IPS-18c (cell line): Measurements from ENCODE around the gene HECW1.
"Not testable (repeated sequence)": the region's sequence is repeated elsewhere in the genome, so short reads cannot be mapped to it uniquely, and the experiment has no call there.

ENCODE experiments used
- H3K4me3 ChIP-seq: 2 replicates; pipeline ENCODE4 v1.7.0; 2013; ENCODE audit warnings: low read depth, mild to moderate bottlenecking, low read length, moderate library complexity; ENCODE audit not compliant: insufficient read depth
- H3K9me3 ChIP-seq: one replicate; pipeline ENCODE4 v1.6.1; 2013; ENCODE audit warnings: mild to moderate bottlenecking, low read length, moderate library complexity; ENCODE audit not compliant: control insufficient read depth, insufficient read depth

Gene HECW1

DNA sequence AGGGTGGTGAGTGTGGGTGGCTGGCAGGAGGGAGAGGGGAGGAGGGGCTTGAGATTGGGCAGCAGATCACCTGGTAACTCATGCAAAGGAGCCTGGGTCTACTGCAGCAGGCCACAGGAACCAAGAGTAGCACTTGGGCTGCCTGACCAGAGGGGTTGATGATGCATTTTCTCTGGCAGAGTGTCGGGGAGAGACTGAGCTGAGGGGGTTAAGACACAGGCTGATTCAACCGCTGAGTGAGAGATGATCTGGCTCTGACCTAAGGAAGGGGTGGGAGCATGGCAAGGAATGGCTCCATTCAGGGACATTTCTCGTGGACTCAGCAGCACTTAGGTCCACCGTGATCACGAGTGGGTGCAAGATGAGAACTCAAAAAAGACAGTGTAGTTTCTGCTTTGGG is 355.0 kb downstream of the HECW1 start:
- Histone ChIP-seq H3K4me3 (no peak overlapping the region), H3K9me3 (no peaks in the 10 kb centered on the region)

DNA sequence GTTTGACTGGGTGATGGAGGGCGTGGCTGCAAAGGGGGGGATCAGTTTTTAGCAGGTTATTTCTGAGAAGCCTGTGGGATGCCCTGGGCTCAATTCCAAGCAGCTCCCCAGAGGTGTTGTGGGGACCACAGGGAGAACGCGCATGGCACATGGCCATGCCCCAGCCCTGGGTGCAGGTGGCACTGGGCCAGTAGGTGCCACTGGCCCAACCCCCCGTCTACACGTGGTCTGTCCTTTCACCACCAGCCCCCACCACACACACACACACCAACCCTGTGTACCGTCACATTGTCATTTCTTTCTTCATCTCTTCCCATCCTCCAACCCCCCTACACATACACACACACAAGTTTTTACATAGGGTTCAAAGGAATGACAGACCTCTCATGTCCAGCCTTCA is 355.4 kb downstream of the HECW1 start:
- H3K9me3 ChIP-seq: no peaks in the 10 kb centered on the region
- H3K4me3 ChIP-seq: no peak overlapping the region

DNA sequence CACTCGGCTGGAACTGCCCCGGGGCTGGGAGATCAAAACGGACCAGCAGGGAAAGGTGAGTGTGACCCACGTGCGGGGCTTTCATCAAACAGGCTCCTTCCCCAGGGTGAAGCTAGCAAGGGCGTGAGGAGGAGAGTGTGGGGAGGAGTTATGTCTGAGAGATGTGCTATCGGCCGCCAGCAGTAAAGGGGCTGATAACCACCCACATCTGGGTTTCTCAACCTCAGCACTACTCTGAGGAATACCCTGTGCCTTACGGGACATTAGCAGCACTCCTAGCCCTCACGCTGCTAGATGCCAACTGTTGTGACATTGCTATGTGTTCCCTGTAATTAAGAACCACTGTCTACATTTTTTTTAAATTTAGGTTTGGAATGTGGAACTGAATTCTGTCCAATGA is 356.6 kb downstream of the HECW1 start:
- H3K9me3 ChIP-seq: no peaks in the 10 kb centered on the region
- H3K4me3 ChIP-seq: no peak overlapping the region

DNA sequence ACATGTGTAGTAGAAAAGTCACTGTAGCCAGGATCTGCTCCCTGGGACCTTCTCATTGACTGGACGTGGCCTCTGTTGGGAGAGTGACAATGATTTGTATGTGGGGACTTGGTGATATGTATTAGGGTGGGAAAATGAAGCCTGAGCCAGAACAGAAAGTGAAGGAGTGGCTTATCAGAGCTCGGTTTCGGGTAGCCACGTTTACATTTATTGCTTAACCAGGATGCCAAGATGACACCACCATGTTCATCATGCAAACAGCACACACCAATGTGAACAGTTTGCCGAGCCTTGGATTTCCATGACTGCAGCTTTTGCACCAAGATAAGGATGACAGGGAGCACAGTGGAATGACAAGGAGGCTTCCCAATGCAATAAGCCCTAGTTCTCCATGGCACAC is 357.7 kb downstream of the HECW1 start:
- Histone ChIP-seq H3K9me3 (no peaks in the 10 kb centered on the region), H3K4me3 (no peak overlapping the region)

DNA sequence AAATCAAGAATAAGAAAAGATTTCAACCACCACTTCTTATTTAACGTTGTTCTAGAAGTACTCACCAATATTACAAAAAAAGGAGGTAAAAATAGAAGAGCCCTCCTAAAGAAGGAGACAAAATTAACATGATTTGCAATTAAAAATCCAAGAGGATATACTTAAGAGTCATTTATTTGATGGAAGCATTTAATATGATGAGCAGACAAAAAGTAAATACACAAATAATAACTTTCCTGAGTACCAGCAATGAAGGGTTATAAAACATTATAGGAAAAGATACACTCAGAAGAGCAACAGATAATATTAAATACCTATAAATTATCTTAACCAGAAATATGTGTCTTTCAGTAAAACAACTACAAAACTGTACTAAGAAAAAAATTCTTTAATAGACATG is 363.5 kb downstream of the HECW1 start:
- Histone ChIP-seq H3K4me3 (no peak overlapping the region), H3K9me3 (no peaks in the 10 kb centered on the region)

DNA sequence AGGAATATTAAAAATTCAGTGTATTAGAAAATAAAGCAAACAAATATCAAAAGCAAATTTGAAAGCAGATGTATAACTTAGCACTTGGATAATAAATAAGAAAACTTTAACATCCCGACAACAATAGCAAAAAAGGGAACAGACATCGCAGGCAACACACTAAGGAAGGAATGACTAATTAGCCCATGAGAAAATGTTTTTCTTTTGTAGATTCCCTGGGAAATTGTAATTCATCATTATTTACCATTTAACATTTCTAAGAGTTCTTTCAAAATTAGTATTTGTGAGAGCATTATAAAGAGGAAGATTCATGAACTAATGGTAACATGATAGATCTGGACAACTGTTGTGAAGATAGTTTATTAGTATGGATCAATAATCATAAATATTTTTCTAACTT is 364.4 kb downstream of the HECW1 start:
- Histone ChIP-seq H3K4me3 (no peak overlapping the region), H3K9me3 (no peaks in the 10 kb centered on the region)

DNA sequence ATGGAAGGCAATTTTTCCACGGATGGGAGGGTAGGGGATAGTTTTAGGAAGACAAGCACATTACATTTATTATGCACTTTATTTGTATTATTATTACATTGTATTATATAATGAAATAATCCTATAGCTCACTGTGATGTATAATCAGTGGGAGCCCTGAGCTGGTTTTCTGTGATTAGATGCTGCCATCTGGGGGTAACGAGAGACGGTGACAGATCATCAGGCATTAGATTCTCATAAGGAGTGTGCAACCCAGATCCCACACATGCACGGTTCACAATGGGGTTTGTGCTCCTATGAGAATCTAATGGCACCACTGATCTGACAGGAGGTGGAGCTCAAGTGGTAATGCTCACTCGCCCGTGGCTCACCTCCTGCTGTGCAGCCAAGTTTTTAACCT is 366.6 kb downstream of the HECW1 start:
- H3K9me3 ChIP-seq: no peaks in the 10 kb centered on the region
- no peak overlapping the region for H3K4me3 ChIP-seq

DNA sequence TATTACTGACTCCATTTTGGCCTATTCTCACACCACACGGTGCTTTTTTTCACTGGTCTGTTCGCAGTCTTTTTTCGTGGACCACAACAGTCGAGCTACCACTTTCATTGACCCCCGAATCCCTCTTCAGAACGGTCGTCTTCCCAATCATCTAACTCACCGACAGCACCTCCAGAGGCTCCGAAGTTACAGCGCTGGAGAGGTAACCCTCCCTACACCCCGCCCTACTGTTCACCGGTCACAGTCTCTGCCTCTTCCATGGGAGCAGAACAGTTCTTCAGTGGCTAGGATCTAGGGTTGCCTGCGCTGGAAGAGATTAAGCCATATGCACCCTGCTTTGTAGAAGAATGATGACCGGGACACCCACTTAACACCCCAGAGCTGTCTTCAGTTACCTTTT is 367.1 kb downstream of the HECW1 start:
- no peaks in the 10 kb centered on the region for H3K9me3 ChIP-seq
- H3K4me3 ChIP-seq: no peak overlapping the region

DNA sequence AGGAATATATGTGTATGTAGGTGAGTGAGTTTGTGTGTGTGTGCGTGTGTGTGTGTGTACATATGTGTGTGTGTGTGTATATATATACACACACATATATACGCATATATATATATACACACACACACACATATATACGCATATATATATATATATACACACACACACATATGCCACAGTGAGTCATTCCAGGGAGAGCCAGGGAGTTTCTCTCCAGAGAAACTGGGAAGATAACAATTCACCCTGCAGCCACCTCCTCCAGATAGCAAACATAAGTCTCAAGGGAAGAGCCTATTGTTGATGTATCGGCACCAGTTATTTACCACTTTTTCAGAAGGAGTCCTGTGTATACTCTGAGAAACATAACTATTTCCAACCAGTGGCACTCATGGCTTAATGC is 368.1 kb downstream of the HECW1 start:
- H3K4me3 ChIP-seq: no peak overlapping the region
- no peaks in the 10 kb centered on the region for H3K9me3 ChIP-seq

DNA sequence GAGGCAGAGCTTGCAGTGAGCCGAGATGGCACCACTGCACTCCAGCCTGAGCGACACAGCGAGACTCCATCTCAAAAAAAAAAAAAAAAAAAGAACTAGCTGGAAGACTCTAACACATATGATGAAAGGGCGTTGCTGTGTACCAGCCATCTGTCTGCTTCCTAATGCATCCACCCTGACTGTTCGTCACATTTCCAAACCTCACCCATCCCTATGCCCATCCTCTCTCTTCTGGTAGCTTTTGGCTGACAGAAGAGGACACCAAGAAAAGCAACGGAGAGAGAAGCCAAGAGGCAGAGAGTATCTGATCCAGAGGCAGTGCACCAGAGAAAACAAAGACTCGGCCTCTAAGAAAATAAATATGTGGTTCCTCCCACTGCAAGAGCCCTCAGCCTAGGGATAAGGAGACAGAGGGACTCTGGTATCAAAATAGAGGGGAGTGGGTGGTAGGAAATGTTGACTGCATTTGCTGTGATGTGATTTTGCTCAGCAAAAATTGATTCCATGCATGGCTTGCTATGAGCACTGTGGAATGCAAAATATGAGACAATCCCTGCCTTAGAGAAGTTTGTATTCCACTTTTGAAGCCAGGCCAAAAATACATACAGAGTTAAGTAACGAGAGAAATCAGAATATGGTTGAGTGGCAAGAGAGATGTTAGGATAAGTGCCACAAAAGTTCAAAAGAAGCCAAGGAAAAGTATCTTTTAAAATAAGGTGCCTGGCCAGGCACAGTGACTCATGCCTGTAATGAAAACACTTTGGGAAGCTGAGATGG is 369.6 kb downstream of the HECW1 start:
- Histone ChIP-seq H3K9me3 (no peaks in the 10 kb centered on the region), H3K4me3 (no peak overlapping the region)

DNA sequence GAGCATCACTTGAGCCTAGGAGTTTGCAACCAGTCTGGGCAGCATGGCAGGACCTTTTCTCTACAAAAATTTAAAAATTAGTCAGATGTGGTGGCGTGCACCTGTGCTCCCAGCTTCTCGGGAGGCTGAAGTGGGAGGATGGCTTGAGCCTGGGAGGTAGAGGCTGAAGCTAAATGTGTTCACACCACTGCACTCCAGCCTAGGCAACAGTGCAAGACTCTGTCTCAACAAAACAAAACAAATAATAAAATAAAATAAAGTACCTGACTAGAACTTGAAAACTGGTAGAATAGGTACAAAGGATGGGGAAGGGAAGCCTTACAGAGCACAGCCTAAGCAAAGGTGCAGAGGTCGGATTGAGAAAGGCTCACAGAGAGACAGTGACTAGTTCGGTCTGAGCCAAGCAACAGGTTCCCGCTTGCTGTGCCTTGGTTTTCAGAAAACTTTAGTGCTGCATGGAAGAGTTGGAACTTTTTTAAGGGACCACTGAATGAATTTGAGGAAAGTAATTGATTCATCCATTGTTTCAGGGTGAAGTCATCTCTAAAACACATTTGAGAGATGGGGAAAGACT is 370.3 kb downstream of the HECW1 start:
- Histone ChIP-seq H3K4me3 (no peak overlapping the region), H3K9me3 (no peaks in the 10 kb centered on the region)

DNA sequence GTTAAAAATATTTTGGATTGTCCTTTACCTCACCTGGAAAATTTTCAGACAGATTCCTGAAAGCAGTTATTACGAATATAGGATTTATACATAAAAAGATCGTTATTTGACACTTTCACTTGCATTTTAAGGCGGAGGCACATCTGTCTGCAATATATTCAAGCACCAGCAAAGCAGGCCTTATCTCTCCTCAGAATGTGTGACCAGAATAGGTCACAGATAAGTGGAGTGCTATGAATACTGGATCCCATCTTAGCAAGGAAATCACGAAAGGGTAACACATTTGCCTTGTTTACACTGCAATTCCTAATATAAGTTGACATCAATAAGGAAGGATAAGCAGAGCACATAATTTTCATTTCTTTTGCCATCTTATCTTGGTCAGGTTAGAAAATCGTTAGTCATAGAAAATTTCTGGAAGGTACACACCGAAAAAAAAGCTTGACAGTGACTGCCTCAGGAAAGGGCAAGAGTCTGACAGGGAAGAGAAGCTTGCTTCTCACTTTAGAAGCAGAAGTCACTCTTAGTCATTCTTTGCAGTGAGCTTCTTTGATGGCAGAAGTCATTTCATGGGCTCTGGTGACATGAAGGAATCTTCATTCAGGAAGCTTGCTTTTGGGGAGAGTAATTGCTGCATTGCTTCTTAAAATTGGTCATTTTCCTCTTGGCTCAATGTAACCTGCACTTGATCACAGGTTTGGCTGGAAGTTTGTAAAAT is 372.4 kb downstream of the HECW1 start:
- H3K4me3 ChIP-seq: no peak overlapping the region

DNA sequence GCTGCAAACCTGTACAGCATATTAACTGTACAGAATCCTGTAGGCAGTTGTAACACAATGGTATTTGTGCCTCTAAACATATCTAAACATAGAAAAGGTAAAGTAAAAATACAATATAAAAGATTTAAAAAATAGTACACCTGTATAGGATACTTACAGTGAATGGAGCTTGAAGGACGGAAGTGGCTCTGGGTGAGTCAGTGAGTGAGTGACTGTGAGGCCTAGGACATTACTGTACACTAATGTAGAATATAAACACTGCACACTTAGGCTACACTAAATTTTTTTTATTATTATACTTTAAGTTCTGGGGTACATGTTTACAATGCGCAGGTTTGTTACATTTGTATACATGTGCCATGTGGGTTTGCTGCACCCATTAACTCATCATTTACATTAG is 373.1 kb downstream of the HECW1 start:
- H3K4me3 ChIP-seq: no peak overlapping the region
- no peaks in the 10 kb centered on the region for H3K9me3 ChIP-seq

More for the DNA sequence above, 372.4 kb downstream of the HECW1 start:
- no peaks in the 10 kb centered on the region for H3K9me3 ChIP-seq

DNA sequence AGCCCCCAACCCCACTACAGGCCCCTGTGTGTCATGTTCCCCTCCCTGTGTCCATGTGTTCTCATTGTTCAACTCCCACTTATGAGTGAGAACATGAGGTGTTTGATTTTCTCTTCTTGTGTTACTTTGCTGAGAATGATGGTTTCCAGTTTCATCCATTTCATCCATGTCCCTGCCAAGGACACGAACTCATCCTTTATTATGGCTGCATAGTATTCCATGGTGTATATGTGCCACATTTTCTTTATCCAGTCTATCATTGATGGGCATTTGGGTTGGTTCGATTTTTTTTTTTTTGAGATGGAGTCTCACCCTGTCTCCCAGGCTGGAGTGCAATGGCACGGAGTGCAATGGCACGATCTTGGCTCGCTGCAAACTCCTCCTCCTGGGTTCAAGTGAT is 373.6 kb downstream of the HECW1 start:
- not testable (repeated sequence) for H3K4me3 ChIP-seq, H3K9me3 ChIP-seq

DNA sequence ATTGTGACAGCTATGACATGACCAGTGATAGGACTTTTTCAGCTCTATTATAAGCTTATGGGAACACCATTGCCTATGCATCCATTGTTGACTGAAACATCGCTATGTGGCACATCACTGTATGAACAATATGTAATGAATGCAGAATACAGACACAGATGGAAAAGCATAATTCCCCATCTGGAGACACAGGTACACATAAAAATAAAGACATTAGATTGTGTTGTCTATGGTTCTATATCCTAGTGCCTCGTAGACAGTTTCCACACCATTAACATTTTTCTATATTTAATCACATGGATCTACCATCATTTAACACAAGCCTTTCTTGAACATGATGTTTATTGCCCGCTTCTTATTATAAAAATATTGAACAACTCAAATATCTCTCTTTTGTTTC is 374.2 kb downstream of the HECW1 start:
- H3K9me3 ChIP-seq: no peaks in the 10 kb centered on the region
- H3K4me3 ChIP-seq: no peak overlapping the region

DNA sequence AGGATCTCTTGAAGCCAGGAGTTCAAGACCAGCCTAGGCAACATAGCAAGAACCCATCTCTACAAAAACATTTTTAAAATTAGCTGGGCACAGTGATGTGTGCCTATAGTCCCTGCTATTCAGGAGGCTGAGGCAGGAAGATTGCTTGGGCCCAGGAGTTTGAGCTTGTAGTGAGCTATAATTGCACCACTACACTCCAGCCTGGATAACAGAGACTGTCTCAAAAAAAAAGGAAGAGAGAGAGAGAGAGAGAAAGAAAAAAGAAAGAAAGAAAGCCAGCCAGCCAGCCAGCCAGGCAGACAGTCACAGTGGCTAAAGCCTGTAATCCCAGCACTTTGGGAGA is 375.3 kb downstream of the HECW1 start:
- H3K4me3 ChIP-seq: no peak overlapping the region
- H3K9me3 ChIP-seq: no peaks in the 10 kb centered on the region

DNA sequence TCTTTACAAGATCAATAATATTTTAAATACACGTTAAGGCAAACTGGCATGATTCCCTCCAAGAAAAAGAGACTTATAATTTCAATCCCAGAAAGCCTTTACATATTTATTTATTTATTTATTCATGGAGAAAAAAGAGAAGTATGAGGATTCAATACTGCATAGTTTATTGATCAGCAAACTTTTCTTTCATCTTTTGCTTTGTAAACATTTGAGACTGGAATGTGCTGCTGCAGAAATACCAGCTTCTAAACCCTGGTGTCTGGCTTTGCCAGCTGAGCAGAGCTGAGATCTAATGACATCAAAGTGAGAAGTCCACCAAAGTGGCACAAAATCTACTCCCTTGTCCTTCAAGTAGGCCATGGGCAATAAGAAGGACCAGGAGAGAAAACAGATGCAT is 376.8 kb downstream of the HECW1 start:
- H3K4me3 ChIP-seq: no peak overlapping the region
- no peaks in the 10 kb centered on the region for H3K9me3 ChIP-seq

DNA sequence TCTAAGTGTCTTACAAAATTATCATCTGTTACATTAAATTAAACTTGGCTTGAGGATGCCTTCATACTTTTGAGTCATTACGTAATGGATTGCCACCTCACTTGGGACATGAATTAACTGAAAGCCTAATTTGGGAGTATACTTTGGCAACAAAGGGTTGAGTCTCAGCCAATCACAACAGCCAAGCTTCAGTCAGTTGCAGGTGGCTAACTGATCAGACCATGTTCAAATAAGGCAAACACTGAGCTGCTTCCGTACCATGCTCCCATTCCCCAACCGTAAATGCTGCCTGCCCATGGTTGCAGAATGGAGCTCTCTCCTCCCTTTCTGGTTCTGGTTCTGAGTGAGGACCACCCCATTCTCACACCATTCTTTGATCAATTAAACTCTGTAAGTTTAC is 377.6 kb downstream of the HECW1 start:
- Histone ChIP-seq H3K9me3 (no peaks in the 10 kb centered on the region), H3K4me3 (no peak overlapping the region)
